HG02798 (cell line): ENCODE data around the gene PLVAP.
A peak's percentile ranks its signal among the peaks of the same experiment; 100 is the strongest.

Experiments used
- ATAC-seq: cut with Tn5 transposase; IDR thresholded peaks from one replicate; pipeline ENCODE4 v1.9.1; 2021; ENCODE audit warnings: mild to moderate bottlenecking; ENCODE audit not compliant: unreplicated experiment, poor library complexity

The PLVAP gene

DNA sequence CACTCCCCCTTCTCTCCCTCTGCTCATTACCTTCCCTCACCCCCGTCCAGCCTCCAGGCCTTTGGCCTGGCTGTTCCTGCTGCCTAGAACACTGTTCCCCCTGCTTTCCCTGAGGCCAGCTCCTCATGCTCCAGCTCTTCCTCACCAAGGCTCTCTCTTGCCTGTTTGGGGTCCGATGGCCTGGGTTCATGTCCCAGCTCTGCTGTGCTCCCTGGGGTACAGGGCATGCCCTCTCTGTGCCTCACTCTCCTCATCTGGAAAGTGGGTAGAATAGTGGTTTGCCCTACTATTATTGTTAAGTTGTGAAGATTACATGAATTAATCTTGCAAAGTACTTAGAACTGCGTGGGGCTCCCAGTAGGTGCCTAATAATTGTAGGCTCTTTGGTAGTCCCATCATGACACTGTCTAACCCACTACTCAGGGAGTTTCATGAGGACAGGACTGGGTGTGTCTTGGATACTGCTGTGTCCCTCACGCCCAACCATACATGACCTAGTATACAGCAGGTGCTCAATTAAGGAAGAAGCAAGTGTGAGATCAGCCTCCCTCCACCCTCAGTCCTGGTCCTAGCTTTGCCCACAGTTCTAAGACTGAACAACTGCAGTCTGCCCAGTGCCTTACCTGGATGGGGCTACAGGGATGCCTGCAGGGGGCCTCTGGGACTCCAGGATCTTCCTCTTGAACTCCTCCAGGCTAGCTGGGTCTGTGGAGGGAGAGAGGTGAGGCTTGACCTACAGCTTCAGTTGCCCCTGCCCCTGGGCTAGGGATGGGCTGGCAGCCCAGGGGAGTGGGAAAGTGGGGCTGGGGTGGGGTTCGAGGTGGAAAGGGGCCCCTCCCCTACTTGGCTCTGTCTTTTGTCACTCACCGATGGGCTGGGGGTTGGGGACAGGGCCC is 17.0 kb downstream of the PLVAP start:
- no peak for ATAC-seq

DNA sequence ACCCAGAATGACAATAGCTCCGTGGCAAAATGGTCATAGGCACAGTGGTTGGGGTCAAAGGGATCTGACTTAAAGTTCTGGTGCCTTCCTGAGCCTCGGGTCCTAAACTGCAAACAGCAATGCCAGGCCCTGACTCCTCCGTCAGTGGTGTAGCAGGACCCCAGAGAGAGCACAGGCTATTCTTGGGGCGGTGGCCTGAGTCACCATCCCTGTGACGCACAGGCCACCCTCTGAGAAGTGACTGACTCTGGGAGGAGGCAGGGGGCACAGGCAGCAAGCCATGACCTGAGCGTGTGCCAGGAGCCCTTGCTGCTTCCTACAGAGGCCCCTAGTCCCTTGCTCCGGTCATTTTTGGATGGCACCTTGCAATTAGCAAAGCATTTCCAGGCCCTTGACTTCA is 18.7 kb downstream of the PLVAP start:
- ATAC-seq, result no peak

DNA sequence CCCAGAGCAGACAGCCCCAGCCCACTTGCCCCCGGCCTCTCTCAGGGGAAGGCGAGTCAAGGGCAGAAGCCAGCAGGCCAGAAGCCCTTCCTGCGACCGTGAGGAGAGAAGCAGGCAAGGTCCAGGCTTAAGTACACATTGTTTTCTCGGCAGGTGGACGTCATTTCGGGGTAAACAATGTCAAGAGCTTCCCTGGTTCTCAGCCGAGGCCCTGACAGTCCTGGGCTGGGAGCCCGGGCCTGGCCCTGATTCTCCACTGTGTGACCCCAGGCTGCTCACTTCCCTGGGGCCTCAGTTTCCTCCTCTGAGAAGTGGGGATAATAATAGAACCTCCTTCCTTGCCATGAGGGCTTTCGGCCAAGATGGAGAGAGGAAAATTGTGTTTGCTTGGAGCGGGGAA is 19.4 kb downstream of the PLVAP start:
- no peak for ATAC-seq

DNA sequence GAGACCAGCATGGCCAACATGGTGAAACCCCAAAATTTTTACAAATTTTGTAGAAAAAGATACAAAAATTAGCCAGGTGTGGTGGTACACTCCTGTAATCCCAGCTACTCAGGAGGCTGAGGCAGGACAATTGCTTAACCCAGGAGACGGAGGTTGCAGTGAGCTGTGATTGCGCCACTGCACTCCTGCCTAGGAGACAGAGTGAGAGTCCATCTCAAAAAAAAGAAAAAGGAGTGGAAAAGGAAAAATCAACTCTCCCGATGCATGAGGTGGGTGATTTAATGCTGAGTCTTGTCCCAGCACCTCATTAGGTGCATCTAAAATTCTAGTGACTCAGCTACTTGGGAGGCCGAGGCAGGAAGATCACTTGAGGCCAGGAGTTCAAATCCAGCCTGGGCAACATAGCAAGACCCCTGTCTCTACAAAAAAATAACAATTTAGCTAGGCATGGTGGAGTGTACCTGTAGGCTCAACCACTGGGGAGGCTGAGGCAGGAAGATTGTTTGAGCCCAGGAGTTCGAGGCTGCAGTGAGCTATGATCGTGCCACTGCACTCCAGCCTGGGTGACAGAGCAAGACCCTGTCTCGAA is 20.0 kb downstream of the PLVAP start:
- no peak for ATAC-seq

DNA sequence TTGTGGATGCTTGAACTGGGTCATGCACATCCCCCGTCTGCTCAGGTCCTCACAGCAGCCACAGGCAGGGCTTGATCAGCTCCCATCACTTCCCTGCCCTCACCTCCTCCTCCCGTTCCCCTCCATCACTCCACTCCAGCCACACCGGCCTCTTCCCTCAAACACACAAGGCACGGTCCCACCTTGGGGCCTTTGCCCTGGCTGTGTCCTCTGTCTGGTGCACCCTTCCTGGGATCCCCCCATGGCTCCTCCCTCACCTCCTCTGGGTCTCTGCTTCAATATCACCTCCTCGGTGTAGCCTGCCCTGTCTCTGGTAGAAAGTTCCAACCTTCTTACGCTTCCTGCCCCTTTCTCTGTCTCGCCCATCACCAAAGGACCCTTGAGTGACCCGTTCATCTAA is 23.8 kb downstream of the PLVAP start:
- ATAC-seq, result no peak

DNA sequence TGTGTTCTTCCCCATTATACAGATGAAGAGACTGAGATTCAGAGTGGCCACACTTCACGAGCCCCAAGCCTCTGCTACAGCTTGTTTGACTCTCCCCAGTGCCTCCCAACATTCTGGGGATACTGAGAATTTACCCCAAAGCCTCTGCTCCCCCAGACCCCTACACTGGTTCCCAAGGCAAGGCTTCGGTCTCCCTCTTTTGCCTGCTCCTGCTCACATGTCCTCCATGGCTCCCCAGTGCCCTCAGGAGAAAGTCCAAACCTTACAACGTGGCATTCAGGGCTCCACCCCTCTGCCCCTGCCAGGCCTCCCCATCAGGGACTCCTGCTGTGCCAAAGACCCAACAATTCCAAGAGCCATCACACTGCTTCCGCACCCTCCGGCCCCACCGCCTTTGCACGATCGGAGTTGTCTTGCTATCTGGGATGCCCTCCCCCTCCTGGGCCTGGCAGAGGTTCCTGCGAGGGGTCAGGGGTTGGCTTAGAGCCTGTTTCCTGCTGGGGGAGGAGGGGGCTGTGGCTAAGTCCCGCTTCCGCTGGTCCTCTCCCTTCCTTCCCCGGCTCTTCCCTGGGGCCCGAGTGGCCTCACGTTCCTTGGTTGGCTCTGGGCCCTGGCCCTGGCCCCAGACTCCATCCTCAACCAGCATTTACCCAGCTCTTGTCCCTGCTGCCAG is 24.4 kb downstream of the PLVAP start:
- ATAC-seq, result no peak

DNA sequence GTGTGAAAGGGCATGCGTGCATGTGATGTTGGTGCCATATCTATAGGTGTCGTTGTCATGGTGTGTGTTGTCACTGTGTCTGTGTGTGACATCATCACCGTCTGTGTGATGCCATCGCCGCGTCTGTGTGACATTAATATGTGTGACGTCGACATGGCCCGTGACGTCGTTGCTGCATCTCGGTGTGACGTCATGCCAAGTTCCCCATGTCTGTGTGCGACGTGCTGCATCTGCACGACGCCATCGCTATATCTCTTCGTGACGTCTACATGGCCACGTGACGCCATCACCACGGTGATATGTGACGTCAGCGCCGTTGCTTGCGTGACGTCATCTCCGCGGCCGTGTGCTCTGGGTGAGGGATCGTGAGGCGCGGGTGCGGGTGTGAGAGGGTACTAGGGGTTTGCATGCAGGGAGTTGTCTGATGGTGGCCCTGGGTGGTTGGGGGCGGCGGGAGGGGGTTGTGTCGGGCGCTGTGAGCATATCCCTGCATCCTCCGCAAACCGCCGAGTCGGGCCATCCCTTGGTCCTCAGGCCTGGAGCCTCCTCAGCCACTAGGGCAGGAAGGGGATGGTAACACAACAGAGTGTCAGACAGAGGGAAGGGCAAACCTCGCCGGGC is 25.2 kb downstream of the PLVAP start:
- no peak for ATAC-seq

DNA sequence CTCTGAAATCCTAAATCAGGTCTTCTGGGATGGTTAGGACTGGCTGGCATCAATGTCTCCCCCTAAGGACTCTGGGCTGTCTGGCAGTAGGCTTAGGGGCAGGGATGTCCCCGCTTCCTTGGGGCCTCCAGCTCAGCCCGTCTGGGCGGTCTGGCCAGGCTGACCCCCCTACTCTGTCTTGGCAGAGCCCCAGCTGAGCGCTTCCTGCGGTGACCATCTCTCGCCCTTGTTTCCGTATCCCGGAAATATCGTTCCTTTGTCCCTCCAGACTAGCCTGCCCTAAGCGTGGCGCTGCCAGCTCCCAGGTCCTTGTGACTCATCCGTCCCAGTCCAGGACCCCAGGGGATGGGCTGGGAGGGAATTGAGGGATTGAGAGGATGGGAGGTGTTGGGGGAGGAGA is 28.4 kb downstream of the PLVAP start:
- ATAC-seq, result no peak

DNA sequence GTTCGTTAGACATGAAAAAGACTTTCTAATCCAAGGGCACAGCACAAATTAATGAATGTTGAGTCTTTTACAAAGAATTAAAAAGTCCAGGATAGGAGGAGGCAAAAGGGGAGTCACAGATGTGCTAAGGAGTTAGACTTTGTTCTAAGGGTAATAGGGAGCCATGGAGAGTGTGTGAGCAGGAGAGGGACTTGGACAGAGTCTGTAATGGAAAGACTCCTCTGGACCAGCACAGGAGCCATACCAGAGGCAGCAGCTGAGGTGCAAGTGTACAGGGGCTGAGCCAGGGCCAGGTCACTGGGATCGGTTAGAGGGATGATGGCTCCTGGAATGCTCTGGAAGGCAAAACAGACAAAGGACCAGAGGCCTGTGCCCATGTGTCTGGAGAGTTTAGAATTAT is 29.3 kb downstream of the PLVAP start:
- ATAC-seq, result no peak

DNA sequence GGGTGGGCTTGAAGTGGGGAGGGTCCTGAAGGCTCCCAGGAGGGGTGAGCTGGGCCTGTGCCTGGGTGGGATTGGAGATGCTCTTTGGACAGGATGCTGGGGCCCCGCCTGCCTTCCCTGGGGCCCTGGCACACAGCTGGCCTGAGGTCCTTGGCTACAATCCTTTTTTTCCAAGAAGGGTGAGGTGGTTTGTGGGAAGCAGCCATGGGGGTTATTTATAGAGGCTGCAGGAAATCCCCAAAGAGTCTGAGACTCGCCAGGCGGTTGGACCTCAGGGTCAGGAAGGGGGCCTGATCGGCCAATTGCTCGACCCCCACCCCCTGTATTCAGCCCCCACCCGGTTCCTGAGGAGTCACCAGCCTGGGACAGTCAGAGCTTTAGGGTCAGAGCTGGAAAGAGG is 29.8 kb downstream of the PLVAP start:
- no peak for ATAC-seq

DNA sequence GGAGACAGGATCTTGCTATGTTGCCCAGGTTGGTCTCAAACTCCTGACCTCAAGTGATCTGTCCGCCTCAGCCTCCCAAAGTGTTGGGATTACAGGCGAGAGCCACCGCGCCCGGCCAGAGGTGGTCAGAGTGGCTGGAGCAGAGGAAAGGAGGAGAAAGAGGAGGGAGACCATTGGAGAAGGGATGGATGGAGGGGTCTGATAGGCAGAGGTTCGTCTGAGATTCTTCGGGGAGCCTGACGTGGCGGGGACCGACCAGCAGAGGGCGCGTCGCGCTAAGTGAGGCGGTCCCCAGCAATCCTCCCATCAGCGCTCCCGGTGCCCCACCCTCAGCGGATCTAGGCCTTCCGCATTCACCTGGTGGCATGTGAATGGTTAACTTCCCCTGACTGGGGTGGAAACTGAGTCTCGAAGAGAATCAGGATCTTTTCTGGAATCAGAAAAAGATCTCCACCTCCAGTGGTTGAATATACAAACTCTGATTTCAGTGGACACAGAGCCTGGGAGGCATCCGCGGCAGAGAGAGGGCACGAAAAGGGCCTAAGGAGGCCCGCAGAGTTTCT is 31.0 kb downstream of the PLVAP start:
- peak; percentile 71 for ATAC-seq

DNA sequence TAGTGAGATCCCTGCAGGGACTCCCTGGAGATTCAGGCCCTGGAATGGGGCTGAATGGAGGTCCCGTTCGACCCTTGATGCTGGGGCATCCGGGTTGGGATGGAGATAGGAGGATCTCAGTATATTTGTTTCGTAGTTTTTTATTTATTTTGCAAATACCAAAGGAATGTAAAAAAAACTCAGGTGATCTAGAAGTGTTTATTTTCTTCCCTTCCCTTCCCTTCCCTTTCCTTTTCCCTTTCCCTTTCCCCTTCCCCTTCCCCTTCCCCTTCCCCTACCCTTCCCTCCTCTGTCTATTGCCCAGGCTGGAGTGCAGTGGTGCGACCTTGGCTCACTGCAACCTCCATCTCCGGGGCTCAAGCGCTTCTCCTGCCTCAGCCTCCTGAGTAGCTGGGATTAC is 35.3 kb downstream of the PLVAP start:
- ATAC-seq, result no peak

DNA sequence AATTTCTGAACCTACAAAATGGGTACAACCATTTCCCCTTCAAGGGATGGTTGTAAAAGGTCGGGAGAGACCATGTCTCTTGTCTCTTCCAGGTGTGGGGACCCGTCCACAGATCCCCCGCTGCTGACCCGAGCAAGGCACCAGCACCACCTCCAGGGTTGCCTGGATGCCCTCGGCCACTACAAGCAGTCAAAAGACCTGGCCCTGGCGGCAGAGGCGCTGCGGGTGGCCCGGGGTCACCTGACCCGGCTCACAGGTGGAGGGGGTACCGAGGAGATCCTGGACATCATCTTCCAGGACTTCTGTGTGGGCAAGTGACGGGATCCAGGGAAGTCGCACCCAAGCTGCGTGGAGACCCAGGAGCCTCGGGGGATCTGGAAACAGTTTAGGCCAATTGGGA is 35.8 kb downstream of the PLVAP start:
- no peak for ATAC-seq

DNA sequence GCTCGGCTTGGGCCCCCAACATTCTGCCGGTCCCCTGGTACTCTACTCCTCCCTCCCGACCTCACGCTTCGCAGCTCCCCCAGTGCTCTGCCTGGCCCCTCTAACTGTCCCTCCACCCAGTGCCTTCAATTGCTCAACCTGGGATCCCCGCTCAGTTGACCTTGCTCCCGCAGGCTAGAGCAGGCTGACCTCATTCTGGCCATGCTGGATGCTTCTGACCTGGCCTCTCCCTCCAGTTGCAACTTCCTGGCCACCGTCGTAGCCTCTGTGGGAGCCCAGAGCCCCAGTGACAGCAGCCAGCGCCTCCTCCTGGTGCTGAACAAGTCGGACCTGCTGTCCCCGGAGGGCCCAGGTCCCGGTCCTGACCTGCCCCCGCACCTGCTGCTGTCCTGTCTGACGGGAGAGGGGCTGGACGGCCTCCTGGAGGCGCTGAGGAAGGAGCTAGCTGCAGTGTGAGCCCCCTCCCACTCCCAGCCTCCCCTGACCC is 36.2 kb downstream of the PLVAP start:
- no peak for ATAC-seq

DNA sequence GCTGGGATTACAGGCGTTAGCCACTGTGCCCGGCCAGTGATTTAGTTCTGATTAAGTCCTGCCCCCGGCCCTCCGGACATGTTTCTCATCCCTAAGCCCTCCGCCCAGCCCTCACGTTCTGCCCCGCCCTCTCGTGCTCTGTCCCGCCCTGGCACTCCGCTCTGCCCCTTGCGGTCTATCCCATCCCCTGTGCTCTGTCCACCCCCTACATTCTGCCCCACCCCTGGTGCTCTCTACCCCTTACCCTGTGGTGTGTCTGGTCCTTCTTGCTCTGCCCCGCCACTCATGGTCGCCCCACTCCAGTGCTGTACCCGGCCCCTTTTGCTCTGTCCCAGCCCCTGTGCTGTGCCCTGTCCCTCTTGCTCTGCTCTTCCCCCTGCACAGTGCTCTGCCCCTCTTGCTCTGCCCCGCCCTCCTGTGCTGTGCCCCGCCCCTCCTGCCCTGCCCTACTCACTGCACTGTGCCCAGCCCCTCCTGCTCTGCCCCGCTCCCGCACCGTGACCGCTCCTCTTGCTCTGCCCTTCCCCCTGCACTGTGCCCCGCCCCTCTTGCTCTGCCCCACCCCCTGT is 36.8 kb downstream of the PLVAP start:
- ATAC-seq, result no peak

DNA sequence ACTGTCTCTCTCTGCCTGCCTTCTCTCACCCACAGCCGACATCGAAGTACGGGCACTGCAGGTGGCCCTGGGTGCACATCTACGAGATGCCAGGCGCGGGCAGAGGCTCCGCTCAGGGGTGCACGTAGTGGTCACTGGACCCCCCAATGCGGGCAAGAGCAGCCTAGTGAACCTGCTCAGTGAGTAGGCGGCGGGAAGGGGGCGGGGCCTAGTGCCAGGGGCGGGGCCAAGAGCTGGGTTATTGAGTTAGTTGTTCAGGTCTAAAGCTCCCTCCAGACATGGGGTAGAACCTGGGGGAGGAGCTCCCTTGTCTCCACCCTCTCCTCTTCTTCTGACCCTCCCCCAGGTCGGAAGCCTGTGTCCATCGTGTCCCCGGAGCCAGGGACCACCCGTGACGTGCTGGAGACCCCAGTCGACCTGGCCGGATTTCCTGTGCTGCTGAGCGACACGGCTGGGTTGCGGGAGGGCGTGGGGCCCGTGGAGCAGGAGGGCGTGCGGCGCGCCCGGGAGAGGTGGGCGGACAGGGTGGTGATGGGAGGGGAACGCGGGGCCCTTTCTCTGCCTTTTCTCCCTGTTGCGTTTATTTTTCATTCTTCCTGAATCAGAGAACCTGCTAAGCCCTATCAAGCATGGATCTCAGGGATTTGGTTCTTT is 37.9 kb downstream of the PLVAP start:
- ATAC-seq, result no peak

DNA sequence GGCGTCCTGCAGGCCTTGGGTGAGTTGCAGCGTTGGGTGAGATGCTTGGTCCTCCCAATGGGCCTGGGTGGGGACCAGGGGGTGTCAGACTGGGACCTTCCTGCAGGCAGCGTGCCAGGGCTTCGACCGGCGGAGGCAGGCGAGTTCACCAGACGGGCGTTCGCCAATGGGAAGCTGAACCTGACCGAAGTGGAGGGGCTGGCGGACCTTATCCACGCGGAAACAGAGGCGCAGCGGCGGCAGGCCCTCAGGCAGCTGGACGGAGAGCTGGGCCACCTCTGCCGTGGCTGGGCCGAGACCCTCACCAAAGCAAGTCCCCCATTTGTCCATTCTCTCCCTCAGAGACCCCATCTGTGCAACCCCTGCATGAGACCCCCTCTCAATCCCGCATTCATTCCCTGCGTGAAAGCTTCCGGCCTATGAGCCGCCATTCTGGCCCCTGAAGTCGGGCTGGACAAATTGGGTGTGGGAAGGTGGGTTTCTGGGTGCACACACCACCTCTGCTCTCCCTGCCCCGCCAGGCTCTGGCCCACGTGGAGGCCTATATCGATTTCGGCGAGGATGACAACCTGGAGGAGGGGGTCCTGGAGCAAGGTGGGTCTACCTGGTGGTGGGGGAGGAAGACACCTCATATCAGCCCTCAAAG is 38.6 kb downstream of the PLVAP start:
- no peak for ATAC-seq

DNA sequence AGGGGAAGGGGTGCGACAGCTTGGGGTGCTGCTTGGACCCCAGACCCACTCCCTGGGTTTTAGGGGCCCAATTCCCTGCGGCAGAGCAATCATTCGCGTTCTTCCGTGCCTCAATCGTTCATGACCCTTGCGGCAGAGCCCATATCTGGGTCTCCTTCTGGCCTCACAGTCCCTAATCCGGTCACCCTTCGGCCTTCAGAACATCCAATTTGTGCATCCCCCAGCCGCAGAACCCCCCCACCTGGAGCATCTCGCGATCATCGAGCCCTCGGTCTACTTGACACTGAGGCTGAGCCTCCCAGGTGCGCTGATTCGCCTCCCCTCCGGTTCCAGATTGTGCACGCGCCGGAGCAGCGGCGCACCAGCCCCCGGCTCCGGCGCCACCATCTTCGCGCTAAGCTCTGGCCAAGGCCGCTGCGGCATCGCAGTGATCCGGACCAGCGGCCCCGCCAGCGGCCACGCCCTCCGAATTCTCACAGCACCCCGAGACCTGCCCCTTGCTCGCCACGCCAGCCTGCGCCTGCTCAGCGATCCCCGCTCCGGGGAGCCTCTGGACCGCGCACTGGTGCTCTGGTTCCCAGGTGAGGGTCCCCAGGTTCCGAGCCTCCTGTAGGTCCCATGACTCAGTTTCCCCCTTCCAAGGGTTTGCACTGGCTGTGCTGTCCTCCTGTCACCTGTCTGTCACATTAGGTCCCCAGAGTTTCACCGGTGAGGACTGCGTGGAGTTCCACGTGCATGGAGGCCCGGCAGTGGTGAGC is 39.3 kb downstream of the PLVAP start:
- ATAC-seq, result no peak
